KMS-11 (cell line): ENCODE data around the gene SLC12A9.
A peak's percentile ranks its signal among the peaks of the same experiment; 100 is the strongest.

Experiments
- H2AFZ ChIP-seq: fragments of 200-600 bp; sonication (generic); 2 replicates; pipeline ENCODE4 v1.6.1; 2016; ENCODE audit warnings: antibody characterized with exemption, mixed run types, low read depth
- H3K27ac ChIP-seq: fragments of 200-600 bp; sonication (generic); 2 replicates; pipeline ENCODE4 v1.6.1; 2016; ENCODE audit warnings: mild to moderate bottlenecking, mixed run types
- H3K27me3 ChIP-seq: fragments of 200-600 bp; sonication (generic); 2 replicates; pipeline ENCODE4 v1.6.1; 2017; ENCODE audit warnings: mild to moderate bottlenecking, low read depth, mixed run types, moderate library complexity; ENCODE audit not compliant: insufficient read depth
- H3K36me3 ChIP-seq: fragments of 200-600 bp; sonication (generic); 2 replicates; pipeline ENCODE4 v1.6.1; 2017; ENCODE audit warnings: mild to moderate bottlenecking, mixed run types; ENCODE audit not compliant: insufficient read depth
- H3K4me1 ChIP-seq: fragments of 200-600 bp; sonication (generic); 2 replicates; pipeline ENCODE4 v1.6.1; 2016; ENCODE audit warnings: mild to moderate bottlenecking, low read depth, mixed run types; ENCODE audit not compliant: poor library complexity, severe bottlenecking
- H3K4me2 ChIP-seq: fragments of 200-600 bp; sonication (generic); 2 replicates; pipeline ENCODE4 v1.7.0; 2016; ENCODE audit warnings: mild to moderate bottlenecking, mixed run types
- H3K4me3 ChIP-seq: fragments of 200-600 bp; sonication (generic); IDR thresholded peaks from 2 replicates; pipeline ENCODE4 v1.6.1; 2017; ENCODE audit warnings: low read depth, low read length, mixed read lengths; ENCODE audit not compliant: insufficient read depth
- H3K79me2 ChIP-seq: fragments of 200-600 bp; sonication (generic); 2 replicates; pipeline ENCODE4 v1.6.1; 2016; ENCODE audit warnings: low read depth, mixed run types; ENCODE audit not compliant: insufficient read depth
- H3K9ac ChIP-seq: fragments of 200-600 bp; sonication (generic); 2 replicates; pipeline ENCODE4 v1.6.1; 2016; ENCODE audit warnings: mild to moderate bottlenecking, mixed run types
- H4K20me1 ChIP-seq: fragments of 200-600 bp; sonication (generic); 2 replicates; pipeline ENCODE4 v1.6.1; 2016; ENCODE audit warnings: mild to moderate bottlenecking, mixed run types; ENCODE audit not compliant: insufficient read depth
- TF ChIP-seq, protein P1 (sequence below): fragments of 200-600 bp; sonication (generic); conservative IDR thresholded peaks from 2 replicates; pipeline ENCODE4 v1.6.1; 2017; ENCODE audit warnings: low read depth, mild to moderate bottlenecking, antibody characterized with exemption, low read length, moderate library complexity, mixed read lengths

SLC12A9 gene, protein sequence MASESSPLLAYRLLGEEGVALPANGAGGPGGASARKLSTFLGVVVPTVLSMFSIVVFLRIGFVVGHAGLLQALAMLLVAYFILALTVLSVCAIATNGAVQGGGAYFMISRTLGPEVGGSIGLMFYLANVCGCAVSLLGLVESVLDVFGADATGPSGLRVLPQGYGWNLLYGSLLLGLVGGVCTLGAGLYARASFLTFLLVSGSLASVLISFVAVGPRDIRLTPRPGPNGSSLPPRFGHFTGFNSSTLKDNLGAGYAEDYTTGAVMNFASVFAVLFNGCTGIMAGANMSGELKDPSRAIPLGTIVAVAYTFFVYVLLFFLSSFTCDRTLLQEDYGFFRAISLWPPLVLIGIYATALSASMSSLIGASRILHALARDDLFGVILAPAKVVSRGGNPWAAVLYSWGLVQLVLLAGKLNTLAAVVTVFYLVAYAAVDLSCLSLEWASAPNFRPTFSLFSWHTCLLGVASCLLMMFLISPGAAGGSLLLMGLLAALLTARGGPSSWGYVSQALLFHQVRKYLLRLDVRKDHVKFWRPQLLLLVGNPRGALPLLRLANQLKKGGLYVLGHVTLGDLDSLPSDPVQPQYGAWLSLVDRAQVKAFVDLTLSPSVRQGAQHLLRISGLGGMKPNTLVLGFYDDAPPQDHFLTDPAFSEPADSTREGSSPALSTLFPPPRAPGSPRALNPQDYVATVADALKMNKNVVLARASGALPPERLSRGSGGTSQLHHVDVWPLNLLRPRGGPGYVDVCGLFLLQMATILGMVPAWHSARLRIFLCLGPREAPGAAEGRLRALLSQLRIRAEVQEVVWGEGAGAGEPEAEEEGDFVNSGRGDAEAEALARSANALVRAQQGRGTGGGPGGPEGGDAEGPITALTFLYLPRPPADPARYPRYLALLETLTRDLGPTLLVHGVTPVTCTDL

DNA sequence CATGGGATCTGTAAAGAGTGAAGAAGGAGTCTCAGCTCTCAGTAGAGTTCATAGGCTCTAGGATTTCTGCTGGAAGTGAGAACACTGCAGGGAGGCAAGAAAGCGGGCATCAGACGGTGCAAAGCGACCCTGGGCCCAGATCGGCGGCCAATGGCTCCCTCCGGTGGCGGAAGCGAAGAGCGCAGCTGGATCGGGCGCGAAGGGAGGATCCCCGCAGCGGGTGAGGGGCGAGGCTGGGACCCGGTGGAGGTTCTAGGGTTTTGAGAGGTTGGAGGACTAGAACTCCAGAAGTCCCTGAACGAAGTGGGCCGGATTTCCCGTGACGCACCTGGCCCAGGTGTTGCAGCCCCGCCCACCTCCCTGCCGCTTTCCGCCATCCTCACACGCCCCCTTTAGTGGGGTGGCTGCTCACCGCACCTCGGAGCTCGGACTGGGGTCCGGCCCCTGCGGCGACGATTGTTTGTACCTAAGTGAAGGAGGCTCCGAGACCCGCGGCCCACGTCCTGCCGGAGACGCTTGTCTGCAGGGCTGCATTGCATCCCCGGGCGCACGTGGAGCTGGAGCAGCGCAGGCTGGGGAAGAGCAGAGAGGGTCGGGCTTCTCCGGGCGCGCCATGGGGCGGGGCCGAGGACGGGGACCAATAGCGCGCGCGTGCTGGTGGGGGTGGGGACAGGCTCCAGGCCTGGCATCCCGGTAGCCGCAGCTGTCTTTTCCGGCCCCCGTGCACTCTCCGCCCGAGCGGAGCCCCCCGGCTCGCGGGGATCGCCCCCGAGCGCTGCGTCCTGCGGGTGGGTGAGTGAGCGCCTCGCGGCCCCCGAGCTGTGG, at the start of gene SLC12A9:
TSS of gene SLC12A9 (plus strand) at position 666 of the 825 bp plus-strand sequence. CDS start 1,485 bp downstream, outside the sequence.
- H3K36me3 ChIP-seq = no peaks in the 10 kb centered on the region
- peak within 1 kb of the TSS; percentile 49; the same call in 1 of the 2 replicates for H3K9ac ChIP-seq
- H2AFZ ChIP-seq = peak within 1 kb of the TSS; percentile 98
- H3K4me2 ChIP-seq = peak within 1 kb of the TSS; percentile 47
- peaks cover 5% of the 10 kb centered on the region; the same call in 1 of the 2 replicates for H3K79me2 ChIP-seq
- TF ChIP-seq, protein P1, sequence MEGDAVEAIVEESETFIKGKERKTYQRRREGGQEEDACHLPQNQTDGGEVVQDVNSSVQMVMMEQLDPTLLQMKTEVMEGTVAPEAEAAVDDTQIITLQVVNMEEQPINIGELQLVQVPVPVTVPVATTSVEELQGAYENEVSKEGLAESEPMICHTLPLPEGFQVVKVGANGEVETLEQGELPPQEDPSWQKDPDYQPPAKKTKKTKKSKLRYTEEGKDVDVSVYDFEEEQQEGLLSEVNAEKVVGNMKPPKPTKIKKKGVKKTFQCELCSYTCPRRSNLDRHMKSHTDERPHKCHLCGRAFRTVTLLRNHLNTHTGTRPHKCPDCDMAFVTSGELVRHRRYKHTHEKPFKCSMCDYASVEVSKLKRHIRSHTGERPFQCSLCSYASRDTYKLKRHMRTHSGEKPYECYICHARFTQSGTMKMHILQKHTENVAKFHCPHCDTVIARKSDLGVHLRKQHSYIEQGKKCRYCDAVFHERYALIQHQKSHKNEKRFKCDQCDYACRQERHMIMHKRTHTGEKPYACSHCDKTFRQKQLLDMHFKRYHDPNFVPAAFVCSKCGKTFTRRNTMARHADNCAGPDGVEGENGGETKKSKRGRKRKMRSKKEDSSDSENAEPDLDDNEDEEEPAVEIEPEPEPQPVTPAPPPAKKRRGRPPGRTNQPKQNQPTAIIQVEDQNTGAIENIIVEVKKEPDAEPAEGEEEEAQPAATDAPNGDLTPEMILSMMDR = peak; percentile 94
- peaks cover 4% of the 10 kb centered on the region for H3K4me1 ChIP-seq
- H4K20me1 ChIP-seq = no peaks in the 10 kb centered on the region
- no peak within 1 kb of the TSS for H3K4me3 ChIP-seq
- no peaks in the 10 kb centered on the region; the same call in 1 of the 2 replicates for H3K27me3 ChIP-seq
- H3K27ac ChIP-seq = no peak within 1 kb of the TSS

DNA sequence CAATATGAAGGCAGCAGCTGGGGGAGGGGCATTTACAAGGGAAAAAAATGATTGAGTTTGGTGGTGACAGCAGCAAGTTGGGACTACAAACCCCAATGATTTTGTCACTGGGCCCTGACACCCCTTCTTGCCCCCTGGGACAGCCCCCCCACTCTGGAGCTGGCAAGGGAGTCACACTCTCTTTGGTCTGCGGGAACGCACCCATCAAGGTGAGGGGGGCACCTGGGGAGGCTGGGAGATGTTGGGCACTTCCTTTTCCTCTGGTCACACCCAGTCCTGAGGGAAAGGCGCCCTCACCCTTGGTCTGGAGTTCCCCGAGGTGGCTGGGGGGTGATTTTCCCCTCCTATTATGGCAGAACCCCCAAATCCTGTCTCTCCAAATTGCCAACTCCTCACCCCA, 49.6 kb upstream of the SLC12A9 start:
- H3K4me1 ChIP-seq = peaks cover 5% of the 10 kb centered on the region
- peaks cover 44% of the 10 kb centered on the region for H3K27me3 ChIP-seq
- TF ChIP-seq, protein P1 = no peak
- H3K4me2 ChIP-seq = peak overlapping the region; percentile 31; the same call in 1 of the 2 replicates
- H3K36me3 ChIP-seq = no peaks in the 10 kb centered on the region
- peak overlapping the region; percentile 75 for H2AFZ ChIP-seq
- H4K20me1 ChIP-seq = no peaks in the 10 kb centered on the region
- H3K79me2 ChIP-seq = no peaks in the 10 kb centered on the region
- no peak overlapping the region for H3K9ac ChIP-seq
- no peak overlapping the region for H3K27ac ChIP-seq
- H3K4me3 ChIP-seq = no peak overlapping the region

DNA sequence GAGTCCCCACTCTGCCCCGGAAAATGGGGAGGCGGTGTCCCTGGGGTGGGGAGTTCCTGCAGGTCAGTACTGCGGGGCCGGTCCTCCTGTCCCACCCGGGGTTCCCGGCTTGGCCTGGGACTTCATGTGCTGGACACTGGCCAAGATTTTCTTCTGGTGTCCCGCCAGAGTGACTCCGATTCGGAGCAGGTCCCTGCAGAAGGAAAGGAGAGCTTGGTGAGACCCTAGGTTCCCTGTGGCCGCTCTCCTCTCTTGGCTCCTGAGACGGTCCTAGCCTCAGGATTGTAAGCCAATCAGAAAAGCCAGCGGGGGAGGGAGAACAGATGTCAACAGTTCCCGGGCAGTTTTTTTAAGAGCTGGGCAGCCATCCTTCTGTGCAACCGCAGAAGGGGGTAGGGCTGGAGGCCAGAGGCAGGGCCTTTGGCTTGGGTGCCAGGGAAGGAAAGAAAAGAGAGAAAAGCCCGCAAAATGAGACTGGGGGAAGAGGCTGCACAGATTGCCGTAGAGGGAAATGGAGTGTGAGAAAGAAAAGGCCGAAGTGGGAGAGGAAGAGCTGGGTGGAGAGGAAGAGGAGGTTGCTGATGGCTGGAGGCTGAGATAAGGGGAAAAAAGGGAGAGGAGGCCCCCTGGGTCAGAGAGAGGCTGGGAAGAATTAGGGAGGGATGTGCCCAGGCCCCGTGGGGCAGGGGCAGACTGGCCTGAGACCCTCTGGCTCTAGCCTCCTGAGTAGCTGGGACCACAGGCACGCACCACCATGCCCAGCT, 48.9 kb upstream of the SLC12A9 start:
- Histone ChIP-seq H3K27ac (no peak overlapping the region), H3K4me3 (no peak overlapping the region), H3K9ac (no peak overlapping the region)

More for the DNA sequence above, 48.9 kb upstream of the SLC12A9 start:
- H3K36me3 ChIP-seq = no peaks in the 10 kb centered on the region
- H3K27me3 ChIP-seq = peaks cover 44% of the 10 kb centered on the region
- H4K20me1 ChIP-seq = no peaks in the 10 kb centered on the region
- H3K4me2 ChIP-seq = peak overlapping the region; percentile 31; the same call in 1 of the 2 replicates
- peak overlapping the region; percentile 75 for H2AFZ ChIP-seq
- H3K4me1 ChIP-seq = peaks cover 5% of the 10 kb centered on the region
- TF ChIP-seq, protein P1 = no peak
- no peaks in the 10 kb centered on the region for H3K79me2 ChIP-seq
